GM04503 (cell line): ENCODE results near the gene NUDT1.

Experiments used
- DNase-seq: peaks from one replicate; pipeline ENCODE4 v3.0.0-alpha.2; 2012; ENCODE audit warnings: low read depth

NUDT1 gene

GRCh38 chr7:2299870-2300512, 58.0 kb downstream of the NUDT1 start:
- no peak for DNase-seq
